ENCODE data around the gene ACTL7A. TPM values are rescaled to one million over a fixed set of nuclear protein-coding genes. Genes with fewer than 3 reads are reported as not detected.
A peak's percentile ranks its signal among the peaks of the same experiment; 100 is the strongest.

The ACTL7A gene
- total and polyA plus RNA-seq, 2 of the 13 experiments (the other 11 are each of a cell fraction or from before 2014, with no cell fraction given): not detected

DNA sequence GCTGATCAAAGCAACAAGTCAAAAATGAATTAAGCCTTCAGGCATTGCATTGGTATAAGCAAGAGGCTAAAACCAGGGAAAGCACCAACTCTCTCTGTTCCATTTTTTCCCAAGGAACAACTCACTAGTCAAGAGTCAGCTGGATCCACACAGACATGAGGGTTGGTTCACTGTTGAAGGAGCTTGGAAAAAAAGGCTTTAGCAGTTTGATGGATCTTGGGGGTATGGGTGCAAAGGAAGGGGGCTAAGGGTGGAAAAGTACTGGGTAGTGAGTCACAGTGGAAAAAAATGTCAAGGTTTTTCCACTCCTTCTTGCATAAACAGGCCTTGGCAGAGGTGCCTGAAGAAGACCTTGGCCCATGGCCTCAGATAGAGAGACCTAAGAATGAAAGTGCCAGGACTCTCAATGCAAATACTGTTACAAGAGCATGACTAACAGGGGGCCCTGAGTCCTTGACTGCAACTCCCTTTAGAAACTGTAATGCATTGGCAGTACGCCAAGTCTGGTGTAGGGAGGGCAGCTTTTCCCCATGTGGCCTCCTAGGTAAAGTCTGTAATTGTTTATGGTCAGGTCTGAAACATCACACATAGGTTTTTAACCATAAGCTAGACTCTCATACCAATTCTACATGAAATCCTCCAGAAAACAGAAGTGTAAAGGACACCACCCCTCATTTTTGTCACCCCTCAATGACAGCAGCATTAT lies 23.7 kb downstream of the ACTL7A start (continued):
- TF ChIP-seq, protein P1, sequence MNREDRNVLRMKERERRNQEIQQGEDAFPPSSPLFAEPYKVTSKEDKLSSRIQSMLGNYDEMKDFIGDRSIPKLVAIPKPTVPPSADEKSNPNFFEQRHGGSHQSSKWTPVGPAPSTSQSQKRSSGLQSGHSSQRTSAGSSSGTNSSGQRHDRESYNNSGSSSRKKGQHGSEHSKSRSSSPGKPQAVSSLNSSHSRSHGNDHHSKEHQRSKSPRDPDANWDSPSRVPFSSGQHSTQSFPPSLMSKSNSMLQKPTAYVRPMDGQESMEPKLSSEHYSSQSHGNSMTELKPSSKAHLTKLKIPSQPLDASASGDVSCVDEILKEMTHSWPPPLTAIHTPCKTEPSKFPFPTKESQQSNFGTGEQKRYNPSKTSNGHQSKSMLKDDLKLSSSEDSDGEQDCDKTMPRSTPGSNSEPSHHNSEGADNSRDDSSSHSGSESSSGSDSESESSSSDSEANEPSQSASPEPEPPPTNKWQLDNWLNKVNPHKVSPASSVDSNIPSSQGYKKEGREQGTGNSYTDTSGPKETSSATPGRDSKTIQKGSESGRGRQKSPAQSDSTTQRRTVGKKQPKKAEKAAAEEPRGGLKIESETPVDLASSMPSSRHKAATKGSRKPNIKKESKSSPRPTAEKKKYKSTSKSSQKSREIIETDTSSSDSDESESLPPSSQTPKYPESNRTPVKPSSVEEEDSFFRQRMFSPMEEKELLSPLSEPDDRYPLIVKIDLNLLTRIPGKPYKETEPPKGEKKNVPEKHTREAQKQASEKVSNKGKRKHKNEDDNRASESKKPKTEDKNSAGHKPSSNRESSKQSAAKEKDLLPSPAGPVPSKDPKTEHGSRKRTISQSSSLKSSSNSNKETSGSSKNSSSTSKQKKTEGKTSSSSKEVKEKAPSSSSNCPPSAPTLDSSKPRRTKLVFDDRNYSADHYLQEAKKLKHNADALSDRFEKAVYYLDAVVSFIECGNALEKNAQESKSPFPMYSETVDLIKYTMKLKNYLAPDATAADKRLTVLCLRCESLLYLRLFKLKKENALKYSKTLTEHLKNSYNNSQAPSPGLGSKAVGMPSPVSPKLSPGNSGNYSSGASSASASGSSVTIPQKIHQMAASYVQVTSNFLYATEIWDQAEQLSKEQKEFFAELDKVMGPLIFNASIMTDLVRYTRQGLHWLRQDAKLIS (CRISPR knock-in tag; IDR thresholded peaks at IDR 0.05): peak; percentile 97
- TF ChIP-seq, protein P2, sequence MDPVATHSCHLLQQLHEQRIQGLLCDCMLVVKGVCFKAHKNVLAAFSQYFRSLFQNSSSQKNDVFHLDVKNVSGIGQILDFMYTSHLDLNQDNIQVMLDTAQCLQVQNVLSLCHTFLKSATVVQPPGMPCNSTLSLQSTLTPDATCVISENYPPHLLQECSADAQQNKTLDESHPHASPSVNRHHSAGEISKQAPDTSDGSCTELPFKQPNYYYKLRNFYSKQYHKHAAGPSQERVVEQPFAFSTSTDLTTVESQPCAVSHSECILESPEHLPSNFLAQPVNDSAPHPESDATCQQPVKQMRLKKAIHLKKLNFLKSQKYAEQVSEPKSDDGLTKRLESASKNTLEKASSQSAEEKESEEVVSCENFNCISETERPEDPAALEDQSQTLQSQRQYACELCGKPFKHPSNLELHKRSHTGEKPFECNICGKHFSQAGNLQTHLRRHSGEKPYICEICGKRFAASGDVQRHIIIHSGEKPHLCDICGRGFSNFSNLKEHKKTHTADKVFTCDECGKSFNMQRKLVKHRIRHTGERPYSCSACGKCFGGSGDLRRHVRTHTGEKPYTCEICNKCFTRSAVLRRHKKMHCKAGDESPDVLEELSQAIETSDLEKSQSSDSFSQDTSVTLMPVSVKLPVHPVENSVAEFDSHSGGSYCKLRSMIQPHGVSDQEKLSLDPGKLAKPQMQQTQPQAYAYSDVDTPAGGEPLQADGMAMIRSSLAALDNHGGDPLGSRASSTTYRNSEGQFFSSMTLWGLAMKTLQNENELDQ (CRISPR knock-in tag; IDR thresholded peaks at IDR 0.05; ENCODE audit: borderline replicate concordance): no peak
- TF ChIP-seq ZNF510 (CRISPR knock-in tag; IDR thresholded peaks at IDR 0.05; ENCODE audit: low read depth) (no peak), JDP2 (CRISPR knock-in tag; IDR thresholded peaks at IDR 0.05; ENCODE audit: borderline replicate concordance) (peak; percentile 61; the same call in 1 of the 2 replicates), GTF3A (CRISPR knock-in tag; conservative IDR thresholded peaks at IDR 0.05) (no peak), HDAC1 (CRISPR knock-in tag; IDR thresholded peaks at IDR 0.05) (peak; percentile 93), FOXA3 (CRISPR knock-in tag; IDR thresholded peaks at IDR 0.05) (peak; percentile 96), CEBPB (IDR thresholded peaks at IDR 0.05; ENCODE audit: borderline replicate concordance, low read depth, low read length) (peak; percentile 86), KLF6 (CRISPR knock-in tag; IDR thresholded peaks at IDR 0.05) (peak; percentile 79), EP300 (IDR thresholded peaks at IDR 0.05; ENCODE audit: low read depth in 2 of 2, low read length in 2 of 2) (peak; percentile 99 to 100), EP300 (CRISPR knock-in tag; IDR thresholded peaks at IDR 0.05; ENCODE audit: borderline replicate concordance) (peak; percentile 99), MTF2 (CRISPR knock-in tag; IDR thresholded peaks at IDR 0.05; ENCODE audit: borderline replicate concordance) (no peak), FOXO1 (CRISPR knock-in tag; IDR thresholded peaks at IDR 0.05) (peak; percentile 99), POLR2AphosphoS5 (IDR thresholded peaks at IDR 0.05; ENCODE audit: low read depth, low read length) (peak; percentile 96)
- TF ChIP-seq, protein P3, sequence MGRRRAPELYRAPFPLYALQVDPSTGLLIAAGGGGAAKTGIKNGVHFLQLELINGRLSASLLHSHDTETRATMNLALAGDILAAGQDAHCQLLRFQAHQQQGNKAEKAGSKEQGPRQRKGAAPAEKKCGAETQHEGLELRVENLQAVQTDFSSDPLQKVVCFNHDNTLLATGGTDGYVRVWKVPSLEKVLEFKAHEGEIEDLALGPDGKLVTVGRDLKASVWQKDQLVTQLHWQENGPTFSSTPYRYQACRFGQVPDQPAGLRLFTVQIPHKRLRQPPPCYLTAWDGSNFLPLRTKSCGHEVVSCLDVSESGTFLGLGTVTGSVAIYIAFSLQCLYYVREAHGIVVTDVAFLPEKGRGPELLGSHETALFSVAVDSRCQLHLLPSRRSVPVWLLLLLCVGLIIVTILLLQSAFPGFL (CRISPR knock-in tag; IDR thresholded peaks at IDR 0.05): no peak
- TF ChIP-seq, protein P4, sequence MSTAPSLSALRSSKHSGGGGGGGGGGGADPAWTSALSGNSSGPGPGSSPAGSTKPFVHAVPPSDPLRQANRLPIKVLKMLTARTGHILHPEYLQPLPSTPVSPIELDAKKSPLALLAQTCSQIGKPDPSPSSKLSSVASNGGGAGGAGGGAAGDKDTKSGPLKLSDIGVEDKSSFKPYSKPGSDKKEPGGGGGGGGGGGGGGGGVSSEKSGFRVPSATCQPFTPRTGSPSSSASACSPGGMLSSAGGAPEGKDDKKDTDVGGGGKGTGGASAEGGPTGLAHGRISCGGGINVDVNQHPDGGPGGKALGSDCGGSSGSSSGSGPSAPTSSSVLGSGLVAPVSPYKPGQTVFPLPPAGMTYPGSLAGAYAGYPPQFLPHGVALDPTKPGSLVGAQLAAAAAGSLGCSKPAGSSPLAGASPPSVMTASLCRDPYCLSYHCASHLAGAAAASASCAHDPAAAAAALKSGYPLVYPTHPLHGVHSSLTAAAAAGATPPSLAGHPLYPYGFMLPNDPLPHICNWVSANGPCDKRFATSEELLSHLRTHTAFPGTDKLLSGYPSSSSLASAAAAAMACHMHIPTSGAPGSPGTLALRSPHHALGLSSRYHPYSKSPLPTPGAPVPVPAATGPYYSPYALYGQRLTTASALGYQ (CRISPR knock-in tag; IDR thresholded peaks at IDR 0.05): peak; percentile 96
- TF ChIP-seq, protein P5, sequence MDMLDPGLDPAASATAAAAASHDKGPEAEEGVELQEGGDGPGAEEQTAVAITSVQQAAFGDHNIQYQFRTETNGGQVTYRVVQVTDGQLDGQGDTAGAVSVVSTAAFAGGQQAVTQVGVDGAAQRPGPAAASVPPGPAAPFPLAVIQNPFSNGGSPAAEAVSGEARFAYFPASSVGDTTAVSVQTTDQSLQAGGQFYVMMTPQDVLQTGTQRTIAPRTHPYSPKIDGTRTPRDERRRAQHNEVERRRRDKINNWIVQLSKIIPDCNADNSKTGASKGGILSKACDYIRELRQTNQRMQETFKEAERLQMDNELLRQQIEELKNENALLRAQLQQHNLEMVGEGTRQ (IDR thresholded peaks at IDR 0.05; ENCODE audit: low read depth, low read length): no peak
- TF ChIP-seq, protein P5 (CRISPR knock-in tag; IDR thresholded peaks at IDR 0.05; ENCODE audit: borderline replicate concordance): no peak

All from HepG2 (cell line).